PC-3 (cell line): ENCODE data around the gene KCNK5.

Experiments
- CTCF ChIP-seq: fragments of 300-600 bp; sonication (generic); conservative IDR thresholded peaks from 2 replicates; pipeline ENCODE4 v1.5.1; 2017; ENCODE audit warnings: antibody characterized with exemption, low read depth, mild to moderate bottlenecking, low read length
- EZH2 ChIP-seq: fragments of 300-600 bp; sonication (generic); IDR thresholded peaks from one replicate; pipeline ENCODE4 v1.6.1; 2017; ENCODE audit warnings: antibody characterized with exemption, mild to moderate bottlenecking, low read length; ENCODE audit not compliant: unreplicated experiment

GRCh38 chr6:39231521-39232243 lies 2.4 kb upstream of the KCNK5 start:
- TF ChIP-seq CTCF = no peak
- no peak for TF ChIP-seq EZH2
